Skin epidermis (tissue), 12 donors: Measurements from ENCODE around the gene ZZZ3.
"Not testable (repeated sequence)": the region's sequence is repeated elsewhere in the genome, so short reads cannot be mapped to it uniquely, and the experiment has no call there.

ENCODE experiments used
- H3K27ac ChIP-seq, 21 experiments: fragments of 200-600 bp; sonication (generic) in 11 of 21; one replicate each; pipeline ENCODE4 v1.5.0; 2020; ENCODE audit warnings: mild to moderate bottlenecking in 3 of 21, inconsistent platforms in 2 of 21, moderate library complexity in 2 of 21
- H3K4me3 ChIP-seq, 7 experiments: fragments of 200-600 bp; sonication (generic) in 2 of 7; one replicate each; pipeline ENCODE4 v1.5.0; 2020; ENCODE audit warnings: inconsistent platforms in 2 of 7, mild to moderate bottlenecking in 2 of 7, moderate library complexity in 1 of 7

Gene ZZZ3

DNA sequence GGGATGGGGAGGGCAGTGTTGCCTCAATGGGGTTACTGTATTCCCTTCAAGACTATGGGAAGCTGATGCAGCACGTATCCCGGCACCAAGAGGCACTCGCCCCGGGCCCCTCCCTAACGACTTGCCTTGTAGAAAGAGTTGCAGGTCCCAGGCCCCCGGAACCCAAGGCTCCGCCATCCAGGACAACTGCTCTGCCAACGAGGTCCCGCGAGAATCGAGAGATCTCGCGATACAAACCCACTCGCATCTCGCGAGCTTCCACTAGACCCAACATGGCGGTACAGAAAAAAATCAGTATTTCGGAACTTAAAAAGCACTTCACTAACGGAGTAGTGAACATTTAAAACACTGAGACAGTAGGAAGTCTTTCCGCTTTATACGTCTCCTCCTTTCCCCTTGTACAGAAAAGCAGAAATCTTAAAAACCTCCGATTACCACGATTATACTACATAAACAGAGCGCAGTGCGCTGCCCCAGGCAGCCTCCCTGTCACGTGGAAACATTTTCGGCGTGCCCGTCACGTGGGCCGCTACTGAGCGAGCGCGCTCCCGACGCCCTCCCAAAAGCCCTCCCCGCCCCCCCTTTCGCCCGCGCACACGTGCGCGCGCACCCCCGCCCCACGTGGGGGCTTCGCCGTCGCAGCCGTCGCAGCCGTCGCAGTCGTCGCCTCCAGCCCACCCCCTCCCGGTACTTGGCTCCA, at the start of gene ZZZ3:
Gene ZZZ3, minus strand, starts transcription at position 199 of the 700 bp plus-strand sequence. CDS start 49,304 bp downstream, outside the sequence.
- Histone ChIP-seq H3K4me3 (peak within 1 kb of the TSS; percentile 47 to 88 (median 70)), H3K27ac (peak within 1 kb of the TSS; percentile 56 to 99 (median 94))

DNA sequence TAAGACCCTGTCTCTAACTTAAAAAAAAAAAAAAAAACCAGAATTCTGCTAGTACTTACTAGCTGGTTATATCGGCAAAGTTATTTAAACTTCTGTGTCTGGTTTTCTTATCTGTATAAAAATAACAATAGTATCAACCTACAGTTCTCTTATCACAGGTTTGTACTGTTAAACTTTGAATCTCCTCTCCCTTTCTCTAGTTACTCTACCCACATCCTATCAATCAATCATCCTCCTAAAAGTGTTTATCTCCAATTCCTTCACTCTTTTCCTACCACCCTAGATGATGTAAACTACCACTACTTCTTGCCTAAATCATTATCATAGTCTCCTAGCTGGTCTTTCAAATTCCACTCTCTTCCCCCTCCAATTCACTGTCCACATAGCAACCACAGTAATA, 49.6 kb upstream of the ZZZ3 start:
- Histone ChIP-seq H3K27ac (no peak overlapping the region), H3K4me3 (no peak overlapping the region)

DNA sequence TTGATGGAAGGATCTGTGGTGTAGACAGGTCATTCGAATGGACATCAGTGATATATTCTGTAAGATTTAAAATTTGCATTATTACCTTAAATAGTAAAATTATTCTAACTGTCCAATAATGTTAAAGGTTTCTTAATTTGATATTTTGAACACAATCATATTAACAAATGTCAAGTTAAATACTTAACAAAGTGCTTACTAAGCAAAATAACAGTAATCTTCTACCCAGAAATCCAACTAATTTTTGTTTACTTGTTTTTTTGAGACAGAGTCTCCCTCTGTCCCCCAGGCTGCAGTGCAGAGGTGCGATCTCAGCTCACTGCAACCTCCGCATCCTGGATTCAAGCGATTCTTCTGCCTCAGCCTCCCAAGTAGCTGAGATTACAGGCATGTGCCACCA, 43.2 kb upstream of the ZZZ3 start:
- Histone ChIP-seq H3K4me3 (no peak overlapping the region), H3K27ac (no peak overlapping the region)

DNA sequence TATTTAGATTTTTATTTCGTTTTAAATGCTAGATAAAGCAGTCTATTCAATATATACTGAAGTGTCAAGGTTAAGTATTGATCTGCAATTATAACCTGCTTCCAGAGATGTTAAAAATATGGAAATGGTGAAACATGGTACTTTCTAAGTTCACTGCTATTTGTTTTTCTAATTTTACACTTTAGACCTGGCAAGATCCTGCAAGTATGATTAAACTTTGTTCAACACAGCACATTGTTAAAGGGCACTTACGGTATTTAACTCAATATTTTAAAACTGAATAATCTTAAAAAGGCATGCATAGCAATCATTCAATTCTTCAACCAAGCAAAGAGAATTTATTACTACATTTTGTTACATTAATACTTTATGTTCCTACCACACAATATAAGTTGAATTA, 35.7 kb upstream of the ZZZ3 start:
- H3K27ac ChIP-seq: no peak overlapping the region
- no peak overlapping the region for H3K4me3 ChIP-seq

DNA sequence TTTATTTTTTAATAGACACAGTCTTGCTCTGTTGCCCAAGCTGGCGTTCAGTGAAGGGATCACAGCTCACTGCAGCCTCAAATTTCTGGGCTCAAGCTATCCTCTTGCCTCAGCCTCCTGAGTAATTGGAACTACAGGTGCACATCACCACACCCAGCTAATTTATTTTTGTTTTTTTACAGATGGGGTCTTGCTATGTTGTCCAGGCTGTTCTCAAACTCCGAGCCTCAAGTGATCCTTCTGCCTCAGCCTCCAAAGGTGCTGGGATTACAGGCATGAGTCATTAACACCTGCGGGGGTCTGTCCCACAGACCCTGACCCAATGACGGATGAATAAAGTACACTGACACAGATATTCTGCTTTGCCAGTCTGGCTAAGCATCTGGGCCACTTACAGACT, 33.6 kb upstream of the ZZZ3 start:
- Histone ChIP-seq H3K4me3 (no peak overlapping the region), H3K27ac (no peak overlapping the region)

DNA sequence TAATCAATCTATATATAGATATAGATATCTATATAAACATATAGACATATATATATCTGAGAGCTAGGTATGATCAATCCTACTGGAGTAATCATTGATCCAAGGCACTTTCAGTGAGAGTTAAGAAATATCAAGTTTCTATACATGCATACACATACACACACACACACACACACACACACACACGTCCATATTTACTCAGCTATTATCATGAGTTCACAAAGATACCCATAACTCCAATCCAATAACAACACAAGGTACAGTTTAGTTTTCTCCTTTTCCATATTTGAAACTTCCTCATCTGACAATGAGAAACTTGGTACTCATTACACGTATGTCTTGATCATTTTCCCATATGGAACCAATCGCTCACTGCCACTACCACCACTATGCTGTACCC, 27.3 kb upstream of the ZZZ3 start:
- Histone ChIP-seq H3K27ac (no peak overlapping the region), H3K4me3 (no peak overlapping the region)

DNA sequence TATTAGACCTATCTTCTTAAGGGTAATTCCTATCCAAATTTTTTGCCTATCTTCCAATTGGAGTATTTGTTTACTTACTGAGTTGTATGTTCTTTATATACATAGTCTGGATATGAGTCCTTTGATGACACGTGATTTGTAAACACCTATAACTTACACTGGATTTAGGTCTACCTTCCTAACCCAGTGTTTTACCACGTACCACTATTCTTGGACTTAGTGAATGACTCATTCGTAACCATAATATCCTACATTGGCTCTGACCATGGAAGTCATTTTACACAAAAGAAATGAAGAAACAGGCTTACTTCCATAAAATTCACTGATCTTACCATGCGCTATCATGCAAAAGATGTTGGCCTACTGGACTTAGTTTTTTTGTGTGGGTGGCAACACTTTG, 23.9 kb upstream of the ZZZ3 start:
- Histone ChIP-seq H3K27ac (no peak overlapping the region), H3K4me3 (no peak overlapping the region)

DNA sequence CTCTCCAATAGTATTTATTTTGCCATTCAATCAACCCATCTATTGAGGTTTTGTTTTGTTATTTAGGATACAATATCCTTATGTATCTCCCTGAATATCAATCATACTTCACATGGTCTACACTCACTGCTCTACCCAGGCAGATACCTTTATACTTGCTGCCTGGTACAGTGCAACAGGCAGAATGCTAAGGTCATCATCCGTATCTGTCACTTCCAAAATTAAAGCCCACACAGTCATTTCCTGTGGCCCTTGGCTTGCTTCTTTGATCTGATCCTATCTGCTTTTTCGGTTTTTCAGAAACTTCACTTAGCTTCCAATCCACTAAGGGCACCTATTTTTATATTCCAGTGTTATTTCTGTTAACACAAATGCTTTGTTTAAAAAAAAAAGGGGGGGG, 22.3 kb upstream of the ZZZ3 start:
- no peak overlapping the region for H3K4me3 ChIP-seq
- no peak overlapping the region for H3K27ac ChIP-seq

DNA sequence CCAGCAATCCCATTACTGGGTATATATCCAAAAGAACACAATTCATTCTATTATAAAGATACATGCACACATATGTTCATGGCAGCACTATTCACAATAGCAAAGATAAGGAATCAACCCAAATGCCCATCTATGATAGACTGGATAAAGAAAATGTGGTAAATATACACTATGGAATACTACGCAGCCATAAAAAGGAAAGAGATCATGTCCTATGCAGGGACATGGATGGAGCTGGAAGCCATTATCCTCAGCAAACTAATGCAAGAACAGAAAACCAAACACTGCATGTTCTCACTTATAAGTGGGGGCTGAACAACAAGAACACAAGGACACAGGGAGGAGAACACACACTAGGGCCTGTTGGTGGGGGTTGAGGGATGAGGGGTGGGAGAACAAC, 17.2 kb upstream of the ZZZ3 start:
- H3K4me3 ChIP-seq, H3K27ac ChIP-seq: not testable (repeated sequence)

DNA sequence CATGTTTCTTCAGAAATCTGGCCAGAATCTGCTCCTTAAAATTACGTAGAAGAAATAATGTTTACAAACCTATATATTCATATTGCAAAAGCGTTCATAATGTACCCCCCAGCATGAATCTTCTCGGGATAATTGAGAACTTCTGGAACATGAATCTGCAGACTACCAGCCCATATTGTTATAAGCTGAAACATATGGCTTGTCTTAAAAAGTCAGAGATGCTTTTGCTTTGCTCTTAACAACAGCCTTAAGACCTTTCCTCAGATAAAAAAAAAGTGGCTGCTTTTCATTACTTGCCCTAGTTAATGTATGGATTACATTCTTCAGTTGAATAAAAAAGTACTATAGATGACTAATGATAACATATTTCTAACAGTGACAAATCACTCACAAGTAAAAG, 15.0 kb upstream of the ZZZ3 start:
- H3K4me3 ChIP-seq: no peak overlapping the region

DNA sequence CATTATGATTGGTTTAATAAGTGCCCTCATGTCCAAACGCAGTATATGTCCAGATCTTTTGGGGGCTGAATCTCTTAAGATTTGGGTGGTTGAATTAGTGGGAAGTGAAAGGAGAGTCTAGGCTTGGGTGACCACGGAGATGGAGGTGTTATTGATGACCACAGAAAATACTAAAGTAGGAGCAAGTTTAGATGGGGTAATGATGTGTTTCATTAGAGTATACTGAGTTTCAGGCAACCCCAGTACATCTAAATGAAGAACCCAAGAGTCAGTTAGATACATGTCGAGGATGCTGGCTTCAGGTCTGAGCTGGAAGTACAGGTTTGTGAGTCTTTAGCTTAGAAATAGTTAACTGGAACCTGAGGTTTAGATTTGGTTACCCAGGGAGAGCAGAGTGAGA, 6.5 kb upstream of the ZZZ3 start:
- no peak overlapping the region for H3K4me3 ChIP-seq
- H3K27ac ChIP-seq: no peak overlapping the region

More for the DNA sequence above, 15.0 kb upstream of the ZZZ3 start:
- H3K27ac ChIP-seq: no peak overlapping the region

DNA sequence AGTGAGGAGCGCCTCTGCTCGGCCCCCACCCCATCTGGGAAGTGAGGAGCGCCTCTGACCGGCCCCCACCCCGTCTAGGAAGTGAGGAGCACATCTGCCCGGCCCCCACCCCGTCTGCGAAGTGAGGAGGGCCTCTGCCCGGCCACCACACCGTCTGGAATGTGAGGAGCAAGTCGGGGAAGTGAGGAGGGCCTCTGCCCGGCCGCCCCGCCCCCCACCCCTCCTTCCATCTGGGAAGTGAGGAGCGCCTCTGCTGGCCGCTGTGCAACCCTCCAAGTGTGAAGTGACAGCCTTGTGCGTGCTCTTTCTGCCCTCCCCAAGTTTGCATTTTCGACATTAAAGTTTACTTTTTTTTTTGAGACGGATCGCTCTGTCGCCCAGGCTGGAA, 5.1 kb upstream of the ZZZ3 start:
- Histone ChIP-seq H3K4me3 (peak overlapping the region in 4 of 7 experiments; percentile 10 to 23 (median 12)), H3K27ac (peak overlapping the region in 1 of 21 experiments; percentile 32)

DNA sequence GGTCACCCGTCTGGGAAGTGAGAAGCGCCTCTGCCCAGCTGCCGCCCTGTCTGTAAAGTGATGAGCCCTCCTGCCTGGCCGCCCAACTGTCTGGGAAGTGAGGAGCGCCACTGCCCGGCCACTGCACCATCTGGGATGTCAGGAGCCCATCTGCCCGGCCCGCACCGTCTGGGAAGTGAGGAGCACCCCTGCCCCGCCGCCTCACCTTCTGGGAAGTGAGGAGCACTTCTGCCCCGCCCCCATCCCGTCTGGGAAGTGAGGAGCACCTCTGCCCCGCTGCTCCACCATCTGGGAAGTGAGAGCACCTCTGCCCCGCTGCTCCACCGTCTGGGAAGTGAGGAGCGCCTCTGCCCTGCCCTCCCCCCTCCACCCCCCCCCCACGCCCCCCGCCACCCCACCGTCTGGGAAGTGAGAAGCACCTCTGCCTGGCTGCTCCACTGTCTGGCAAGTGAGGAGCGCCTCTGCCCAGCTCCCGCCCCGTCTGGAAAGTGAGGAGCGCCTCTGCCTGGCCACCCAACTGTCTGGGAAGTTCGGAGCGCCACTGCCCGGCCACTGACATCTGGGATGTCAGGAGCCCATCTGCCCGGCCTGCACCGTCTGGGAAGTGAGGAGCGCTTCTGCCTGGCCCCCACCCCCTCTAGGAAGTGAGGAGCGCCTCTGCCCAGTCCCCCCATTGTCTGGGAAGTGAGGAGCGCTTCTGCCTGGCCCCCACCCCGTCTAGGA, 4.5 kb upstream of the ZZZ3 start:
- Histone ChIP-seq H3K27ac (peak overlapping the region in 1 of 21 experiments; percentile 32), H3K4me3 (peak overlapping the region in 1 of 7 experiments; percentile 10)

DNA sequence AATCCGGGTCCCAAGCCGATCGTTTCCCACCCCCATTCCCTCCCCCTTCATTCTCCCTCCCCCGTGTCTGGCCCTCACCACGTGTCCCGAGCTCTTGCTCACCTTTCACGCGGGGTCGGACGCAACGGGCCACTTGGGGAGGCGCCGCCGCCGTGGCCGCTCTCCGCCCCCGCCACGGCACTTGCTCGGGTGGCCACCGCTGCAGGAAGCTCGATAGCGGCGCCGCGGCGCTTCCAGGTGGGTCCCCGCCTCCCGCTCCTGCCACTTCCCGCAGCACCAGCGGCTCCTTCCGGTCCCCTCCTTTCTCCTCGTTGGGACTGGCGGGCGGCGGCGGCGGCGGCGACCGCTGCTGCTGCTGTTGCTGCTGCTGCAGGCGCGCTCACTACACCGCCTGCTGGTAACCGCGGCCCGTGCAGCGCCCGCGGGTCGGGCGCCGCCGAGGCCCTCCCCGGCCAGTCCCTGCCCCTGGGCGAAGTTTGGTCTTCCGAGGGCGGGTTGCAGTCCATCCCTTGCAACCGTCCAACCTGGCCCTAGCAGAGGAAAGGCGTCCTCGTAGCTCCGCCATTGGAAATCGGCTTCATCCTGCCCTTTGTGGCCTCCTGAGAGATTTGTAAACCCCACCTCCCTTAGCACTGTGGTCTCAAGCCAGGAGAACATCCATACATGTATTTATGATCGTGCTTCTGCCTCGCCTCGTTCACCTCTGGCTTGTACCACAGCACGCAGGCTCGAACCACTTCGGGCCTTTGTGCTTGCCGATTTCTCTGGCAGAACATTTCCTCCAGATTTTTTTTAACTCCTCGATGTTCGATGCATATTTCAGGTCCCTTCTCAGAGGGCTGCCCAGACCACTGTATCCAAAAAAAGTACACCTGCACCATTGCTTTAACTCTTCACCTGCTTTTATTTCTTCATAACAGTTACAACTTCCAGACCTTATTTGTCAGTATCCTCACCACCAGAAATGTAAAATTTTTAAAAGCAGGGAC, 996 bp upstream of the ZZZ3 start:
- H3K4me3 ChIP-seq: peak overlapping the region; percentile 47 to 88 (median 70)
- H3K27ac ChIP-seq: peak overlapping the region; percentile 56 to 99 (median 94)

DNA sequence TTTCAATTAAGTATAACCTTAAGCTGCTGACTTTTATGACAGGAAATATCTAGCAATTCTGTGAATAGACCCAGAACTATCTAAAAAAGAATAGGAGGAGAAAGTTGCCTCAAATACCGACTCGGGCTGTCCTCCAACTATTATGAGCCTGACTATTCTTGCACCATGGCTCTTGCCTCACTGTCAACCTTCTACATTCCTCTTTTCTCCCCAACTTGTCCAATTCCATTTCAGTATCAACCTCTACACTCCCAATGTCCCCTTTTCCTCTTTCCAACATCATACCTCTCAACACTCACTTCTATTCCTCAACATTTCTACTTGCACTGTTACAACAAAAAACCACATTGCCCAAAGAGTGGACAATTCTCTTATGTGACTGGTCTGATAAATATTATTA, 2.3 kb downstream of the ZZZ3 start:
- Histone ChIP-seq H3K27ac (no peak overlapping the region), H3K4me3 (no peak overlapping the region)

DNA sequence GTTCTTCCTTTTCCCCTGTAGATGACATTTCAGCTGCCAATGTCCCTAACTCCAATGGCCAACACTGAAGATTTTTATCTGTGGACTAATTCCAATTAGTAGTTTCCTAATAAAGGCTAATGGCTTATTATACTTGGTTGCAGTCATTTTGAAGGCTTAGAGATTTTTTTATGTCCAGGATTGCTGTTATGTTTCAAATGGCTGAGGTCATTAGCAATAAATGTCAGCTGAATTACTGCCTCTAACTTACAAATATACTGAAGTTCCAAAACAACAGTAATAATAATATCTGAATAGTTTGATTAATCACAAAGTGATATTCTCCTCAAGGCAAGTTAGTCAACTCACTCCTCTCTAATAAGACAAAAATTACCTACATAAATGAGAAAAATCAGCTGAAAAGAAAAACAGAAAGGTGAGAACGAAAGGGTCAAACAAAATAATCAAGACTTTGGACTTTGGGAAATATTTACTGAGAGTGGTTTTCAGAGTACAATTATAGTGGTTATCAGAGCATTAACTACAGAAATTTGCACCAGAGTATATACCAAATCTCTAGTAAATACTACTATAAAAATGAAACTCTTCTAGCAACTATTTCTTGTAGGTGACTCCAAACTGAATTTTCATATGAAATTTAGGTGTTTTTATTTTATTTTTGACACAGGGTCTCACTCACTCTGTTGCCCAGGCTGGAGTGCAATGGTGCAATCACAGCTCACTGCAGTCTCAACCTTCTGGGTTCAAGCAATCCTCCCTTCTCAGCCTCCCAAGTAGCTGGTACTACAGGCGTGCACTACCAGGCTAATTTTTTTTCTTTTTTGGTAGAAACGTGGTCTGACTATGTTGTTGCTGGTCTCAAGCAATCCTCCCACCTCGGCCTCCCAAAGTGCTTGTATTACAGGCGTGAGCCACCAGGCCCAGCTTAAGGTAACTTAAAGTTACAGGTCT, 3.5 kb downstream of the ZZZ3 start:
- no peak overlapping the region for H3K27ac ChIP-seq

DNA sequence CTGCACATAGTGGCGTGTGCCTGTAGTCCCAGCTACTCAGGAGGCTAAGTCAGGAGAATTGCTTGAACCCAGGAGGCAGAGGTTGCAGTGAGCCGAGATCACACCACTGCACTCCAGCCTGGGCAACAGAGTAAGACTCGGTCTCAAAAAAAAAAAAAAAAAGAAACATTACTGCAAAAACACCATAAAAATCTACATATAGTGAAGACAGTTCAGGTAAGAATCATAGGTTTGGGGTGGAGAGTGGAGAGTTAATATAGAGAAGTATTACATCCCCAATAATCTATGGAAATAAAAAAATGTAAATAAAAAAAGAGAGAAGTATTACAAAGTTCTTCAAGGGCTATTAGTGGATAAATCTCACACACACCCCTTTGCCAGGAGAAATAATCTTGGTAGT, 7.7 kb downstream of the ZZZ3 start:
- not testable (repeated sequence) for H3K27ac ChIP-seq, H3K4me3 ChIP-seq

More for the DNA sequence above, 3.5 kb downstream of the ZZZ3 start:
- H3K4me3 ChIP-seq: no peak overlapping the region

DNA sequence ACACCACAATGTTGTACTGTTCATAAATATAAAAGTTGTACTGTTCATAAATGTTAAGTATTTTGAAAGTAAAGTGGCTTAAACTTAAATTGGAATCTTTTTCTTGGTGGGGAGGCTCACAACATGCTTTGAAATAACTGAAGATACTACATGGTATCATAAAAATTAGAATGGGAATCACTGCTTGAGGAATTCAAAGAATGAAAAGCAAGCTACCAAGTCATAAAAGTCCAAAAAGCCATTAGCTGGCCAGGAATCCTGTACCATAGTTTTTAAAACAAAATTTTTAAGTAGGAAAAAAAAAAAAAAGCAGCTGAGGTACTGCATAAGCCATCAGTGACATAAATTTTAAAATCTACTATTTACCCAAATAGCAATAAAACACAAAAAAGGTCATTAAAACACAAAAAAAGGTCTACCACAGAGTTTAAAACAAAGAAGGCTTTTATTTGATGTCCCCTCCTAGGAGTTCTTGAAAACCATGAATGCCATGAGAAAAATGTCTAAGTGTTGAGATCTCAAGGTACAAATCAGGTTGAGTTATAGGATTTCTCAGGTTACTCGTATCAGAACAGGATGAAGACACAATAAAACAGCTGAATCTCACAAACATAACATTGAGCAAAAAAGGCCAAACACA, 8.6 kb downstream of the ZZZ3 start:
- H3K4me3 ChIP-seq: no peak overlapping the region
- no peak overlapping the region for H3K27ac ChIP-seq

DNA sequence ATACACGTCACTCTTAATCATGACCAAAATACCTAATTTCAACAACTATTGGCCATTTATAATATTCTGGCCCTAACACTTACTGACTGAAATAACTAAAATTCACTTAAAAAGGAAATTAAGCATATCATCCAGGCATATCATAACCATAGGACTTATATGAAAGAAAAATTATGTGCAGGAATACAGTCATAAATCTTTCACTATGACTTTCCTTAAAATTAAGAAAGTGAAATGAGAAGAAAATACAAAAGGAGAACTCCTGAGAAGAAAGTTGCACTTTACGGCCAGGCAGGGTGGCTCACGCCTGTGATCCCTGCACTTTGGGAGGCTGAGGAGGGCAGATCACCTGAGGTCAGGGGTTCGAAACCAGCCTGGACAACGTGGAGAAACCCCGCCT, 9.4 kb downstream of the ZZZ3 start:
- no peak overlapping the region for H3K27ac ChIP-seq
- no peak overlapping the region for H3K4me3 ChIP-seq
